Activated gamma-delta T cell treated with Interleukin-2 at 50 U/mL for 16 hours (primary cell): ENCODE data around the gene RPTOR.
A peak's percentile ranks its signal among the peaks of the same experiment; 100 is the strongest.

Source experiments
- DNase-seq: peaks from one replicate; pipeline ENCODE4 v3.0.0-alpha.2; 2020

Gene RPTOR

GRCh38 chr17:80956321-80957190, 411.9 kb downstream of the RPTOR start:
- DNase-seq = no peak

GRCh38 chr17:80957461-80957941, 412.9 kb downstream of the RPTOR start:
- no peak for DNase-seq

- no peak for DNase-seq
Measured at GRCh38 chr17:80959330-80960036, 414.8 kb downstream of the RPTOR start.

GRCh38 chr17:80960037-80960796, 415.6 kb downstream of the RPTOR start:
- no peak for DNase-seq

- no peak for DNase-seq
Measured at GRCh38 chr17:80960797-80961452, 416.3 kb downstream of the RPTOR start.

- no peak for DNase-seq
Measured at GRCh38 chr17:80961541-80962330, 417.1 kb downstream of the RPTOR start.

- DNase-seq = no peak
Measured at GRCh38 chr17:80962356-80963329, 418.0 kb downstream of the RPTOR start.

- DNase-seq = no peak
Measured at GRCh38 chr17:80963812-80964543, 419.3 kb downstream of the RPTOR start.

- DNase-seq = no peak
Measured at GRCh38 chr17:80964544-80964856, 419.9 kb downstream of the RPTOR start.

- DNase-seq = no peak
Measured at GRCh38 chr17:80964859-80965580, 420.4 kb downstream of the RPTOR start.

GRCh38 chr17:80965606-80966005, 421.0 kb downstream of the RPTOR start:
- DNase-seq = no peak

GRCh38 chr17:80967404-80967872, 422.8 kb downstream of the RPTOR start:
- no peak for DNase-seq

- DNase-seq = no peak
Measured at GRCh38 chr17:80968602-80969029, 424.0 kb downstream of the RPTOR start.

GRCh38 chr17:80969030-80969673, 424.5 kb downstream of the RPTOR start:
- DNase-seq = no peak

- DNase-seq = no peak
Measured at GRCh38 chr17:80969674-80970043, 425.0 kb downstream of the RPTOR start.

GRCh38 chr17:80970044-80970761, 425.6 kb downstream of the RPTOR start:
- peak; percentile 42 for DNase-seq

GRCh38 chr17:80970762-80971703, 426.4 kb downstream of the RPTOR start:
- DNase-seq = no peak
